WI38 (cell line): ENCODE results near the gene ETV2.
"Not testable (repeated sequence)": the region's sequence is repeated elsewhere in the genome, so short reads cannot be mapped to it uniquely, and the experiment has no call there.

Experiments
- H3K4me3 ChIP-seq: 2 replicates; pipeline ENCODE4 v1.5.1; 2011; ENCODE audit warnings: low read depth, mild to moderate bottlenecking, control low read depth, low read length
- TF ChIP-seq, protein P1 (sequence below): IDR thresholded peaks from 2 replicates; pipeline ENCODE4 v1.5.1; 2012; ENCODE audit warnings: low read depth, mild to moderate bottlenecking, control low read depth, low read length

Gene ETV2

DNA sequence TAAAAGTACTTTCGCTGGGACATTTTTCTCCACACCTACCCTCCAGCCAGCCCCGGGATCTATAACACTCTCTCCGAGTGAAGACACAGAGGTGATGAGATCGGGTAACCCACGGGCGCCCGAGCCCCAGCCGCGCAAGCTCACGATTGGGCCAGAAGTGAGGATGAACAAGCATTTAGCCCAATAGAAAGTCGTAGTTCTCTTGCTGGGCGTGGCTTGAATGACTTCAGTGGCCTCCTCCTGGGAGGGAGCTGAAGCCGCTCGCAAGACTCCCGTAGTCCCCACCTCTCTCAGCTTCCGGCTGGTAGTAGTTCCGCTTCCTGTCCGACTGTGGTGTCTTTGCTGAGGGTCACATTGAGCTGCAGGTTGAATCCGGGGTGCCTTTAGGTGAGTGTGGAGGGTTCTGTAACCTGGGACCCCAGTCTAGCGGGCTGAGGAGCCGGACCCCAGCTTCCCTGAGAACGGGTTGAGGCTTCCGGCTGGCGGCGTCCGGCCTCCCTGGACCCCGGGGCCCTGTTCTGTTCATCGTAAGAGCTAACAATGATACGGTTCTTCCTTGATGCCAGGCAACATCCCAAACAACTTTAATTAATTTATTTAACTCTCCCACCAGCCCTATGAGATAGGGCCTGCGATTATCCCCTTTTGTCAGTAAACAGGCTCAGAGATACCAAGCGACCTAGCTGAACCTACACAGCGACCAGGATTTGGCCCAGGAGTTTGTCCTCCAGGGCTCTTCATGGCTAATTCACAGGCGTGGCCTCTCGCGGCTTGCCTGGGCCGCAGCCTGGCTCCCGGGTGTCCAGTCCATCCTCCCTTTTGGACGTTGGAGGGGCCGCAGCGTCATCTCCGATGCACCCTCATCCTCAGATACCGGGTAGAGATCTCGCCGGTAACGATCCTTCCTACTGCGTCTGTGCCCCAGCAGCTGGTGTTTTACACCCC, 6.7 kb downstream of the ETV2 start, which contains the start of gene COX6B1:
COX6B1 (plus strand) TSS at position 307 of the 945 bp plus-strand sequence. CDS start 2,921 bp downstream, outside the sequence.
- peak within 1 kb of the TSS; percentile 90 for H3K4me3 ChIP-seq
- TF ChIP-seq, protein P1, sequence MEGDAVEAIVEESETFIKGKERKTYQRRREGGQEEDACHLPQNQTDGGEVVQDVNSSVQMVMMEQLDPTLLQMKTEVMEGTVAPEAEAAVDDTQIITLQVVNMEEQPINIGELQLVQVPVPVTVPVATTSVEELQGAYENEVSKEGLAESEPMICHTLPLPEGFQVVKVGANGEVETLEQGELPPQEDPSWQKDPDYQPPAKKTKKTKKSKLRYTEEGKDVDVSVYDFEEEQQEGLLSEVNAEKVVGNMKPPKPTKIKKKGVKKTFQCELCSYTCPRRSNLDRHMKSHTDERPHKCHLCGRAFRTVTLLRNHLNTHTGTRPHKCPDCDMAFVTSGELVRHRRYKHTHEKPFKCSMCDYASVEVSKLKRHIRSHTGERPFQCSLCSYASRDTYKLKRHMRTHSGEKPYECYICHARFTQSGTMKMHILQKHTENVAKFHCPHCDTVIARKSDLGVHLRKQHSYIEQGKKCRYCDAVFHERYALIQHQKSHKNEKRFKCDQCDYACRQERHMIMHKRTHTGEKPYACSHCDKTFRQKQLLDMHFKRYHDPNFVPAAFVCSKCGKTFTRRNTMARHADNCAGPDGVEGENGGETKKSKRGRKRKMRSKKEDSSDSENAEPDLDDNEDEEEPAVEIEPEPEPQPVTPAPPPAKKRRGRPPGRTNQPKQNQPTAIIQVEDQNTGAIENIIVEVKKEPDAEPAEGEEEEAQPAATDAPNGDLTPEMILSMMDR: no peak

DNA sequence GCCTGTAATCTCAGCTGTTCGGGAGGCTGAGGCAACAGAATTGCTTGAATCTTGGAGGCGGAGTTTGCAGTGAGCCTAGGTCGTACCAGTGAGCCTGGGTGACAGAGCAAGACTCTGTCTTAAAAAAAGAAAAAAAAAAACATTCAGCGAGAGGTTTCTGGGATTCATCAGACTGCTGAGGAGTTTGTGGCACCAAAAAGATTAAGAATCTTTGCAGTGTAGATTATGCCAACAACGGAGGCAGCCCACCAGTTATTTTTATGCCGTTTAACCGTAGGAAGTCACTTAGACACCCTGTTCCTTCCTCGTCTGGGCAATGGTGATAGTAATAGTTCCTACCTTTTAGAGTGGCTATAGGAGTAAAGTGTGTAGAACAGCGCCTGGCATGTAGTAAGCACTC, 9.0 kb downstream of the ETV2 start:
- TF ChIP-seq, protein P1: no peak

DNA sequence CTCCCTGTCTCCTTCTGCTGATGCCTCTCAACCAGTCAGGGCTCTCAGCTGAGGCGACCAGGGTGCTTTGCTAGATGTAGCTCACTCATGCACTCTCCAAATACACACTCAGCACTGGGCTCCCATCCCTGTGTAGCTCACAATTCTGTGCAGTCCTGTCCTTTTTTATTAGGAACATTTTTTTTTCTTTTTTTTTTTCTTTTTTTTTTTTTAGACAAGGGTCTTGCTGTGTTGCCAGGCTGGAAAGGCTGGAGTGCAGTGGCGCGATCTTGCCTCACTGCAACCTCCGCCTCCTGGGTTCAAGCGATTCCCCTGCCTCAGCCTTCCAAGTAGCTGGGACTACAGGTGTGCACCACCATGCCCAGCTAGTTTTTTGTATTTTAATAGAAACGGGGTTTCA, 13.3 kb downstream of the ETV2 start:
- not testable (repeated sequence) for H3K4me3 ChIP-seq

More for the DNA sequence above, 9.0 kb downstream of the ETV2 start:
- no peak overlapping the region for H3K4me3 ChIP-seq

DNA sequence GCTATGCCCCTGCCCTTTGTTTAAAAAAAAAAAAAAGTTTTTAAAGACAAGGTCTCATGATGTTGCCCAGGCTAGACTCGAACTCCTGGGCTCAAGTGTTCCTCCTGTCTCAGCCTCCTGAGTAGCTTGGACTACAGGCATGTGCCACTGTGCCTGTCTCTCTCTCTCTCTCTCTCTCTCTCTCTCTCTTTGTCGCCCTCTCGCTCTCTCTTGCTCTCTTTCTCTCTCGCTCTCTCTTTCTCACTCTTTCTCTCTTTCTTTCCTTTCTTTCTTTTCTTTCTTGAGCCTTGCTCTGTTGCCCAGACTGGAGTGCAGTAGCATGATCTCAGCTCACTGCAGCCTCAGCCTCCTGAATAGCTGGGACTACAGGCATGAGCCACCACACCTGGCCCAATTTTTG, 14.1 kb downstream of the ETV2 start:
- TF ChIP-seq, protein P1: no peak
- no peak overlapping the region for H3K4me3 ChIP-seq

DNA sequence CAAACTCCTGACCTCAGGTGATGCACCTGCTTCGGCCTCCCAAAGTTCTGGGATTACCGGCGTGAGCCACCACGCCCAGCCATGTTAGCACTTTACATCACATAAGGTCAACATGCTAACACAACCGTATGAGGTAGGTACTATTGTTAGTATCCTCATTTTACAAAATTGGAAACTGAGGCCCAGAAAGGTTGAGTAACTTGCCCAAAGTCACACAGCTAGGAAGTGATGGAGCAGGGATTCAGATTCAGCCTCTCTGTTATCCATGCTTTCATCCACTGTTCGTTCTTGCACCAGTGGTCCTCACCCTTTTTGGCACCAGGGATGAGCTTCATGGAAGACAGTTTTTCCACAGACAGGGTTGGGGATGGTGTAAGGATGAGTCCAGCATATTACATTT, 15.2 kb downstream of the ETV2 start:
- no peak overlapping the region for H3K4me3 ChIP-seq
- TF ChIP-seq, protein P1: no peak

DNA sequence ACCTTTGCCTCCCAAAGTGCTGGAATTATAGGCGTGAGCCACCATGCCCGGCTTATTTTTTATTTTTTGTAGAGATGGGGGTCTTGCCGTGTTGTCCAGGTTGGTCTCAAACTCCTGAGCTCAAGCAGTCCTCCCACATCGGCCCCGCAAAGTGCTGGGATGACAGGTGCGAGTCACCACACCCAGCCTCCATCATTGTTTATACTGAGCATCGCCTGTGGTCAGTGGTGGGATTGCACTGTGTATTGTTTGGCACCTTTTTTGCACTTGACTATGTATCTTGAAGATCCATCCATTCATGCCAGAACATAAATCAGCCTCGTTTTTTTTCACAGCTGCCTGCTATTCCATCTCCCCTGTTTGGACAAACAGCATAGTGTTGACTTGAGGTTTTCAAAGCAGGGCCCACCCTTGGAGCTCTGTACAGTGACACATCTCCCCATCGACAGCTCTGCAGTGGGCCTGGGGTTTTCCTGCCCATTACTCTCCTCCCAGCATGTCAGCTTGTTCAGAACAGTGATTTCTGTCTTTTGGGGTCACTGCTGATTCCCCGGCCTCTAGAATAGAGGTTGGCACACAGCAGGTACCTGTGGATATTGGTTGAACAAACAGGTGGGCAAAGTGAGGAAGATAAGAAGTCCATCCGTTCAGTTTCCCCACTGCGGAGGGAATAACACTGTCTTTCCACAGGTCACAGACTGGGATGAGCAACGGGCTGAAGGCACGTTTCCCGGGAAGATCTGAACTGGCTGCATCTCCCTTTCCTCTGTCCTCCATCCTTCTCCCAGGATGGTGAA, 16.6 kb downstream of the ETV2 start:
- TF ChIP-seq, protein P1: peak; percentile 26; the same call in 1 of the 2 replicates
- H3K4me3 ChIP-seq: no peak overlapping the region

DNA sequence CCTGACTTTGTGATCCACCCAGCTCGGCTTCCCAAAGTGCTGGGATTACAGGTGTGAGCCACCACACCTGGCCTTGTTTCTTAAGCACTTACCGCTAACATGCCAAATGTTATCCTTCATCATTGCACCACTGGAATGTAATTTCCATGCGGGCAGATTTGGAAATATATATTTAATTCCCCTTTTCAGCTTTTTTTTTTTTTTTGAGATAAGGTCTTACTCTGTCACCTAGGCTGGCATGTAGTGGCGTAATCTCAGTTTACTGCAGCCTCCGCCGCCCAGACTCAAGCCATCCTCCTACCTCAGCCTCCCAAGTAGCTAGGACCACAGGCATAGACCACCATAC, 20.4 kb downstream of the ETV2 start:
- H3K4me3 ChIP-seq: no peak overlapping the region
- TF ChIP-seq, protein P1: no peak
